Glutamatergic neuron (in vitro differentiated cells): ENCODE measurements around the gene ABHD2. TPM values are rescaled to one million over a fixed set of nuclear protein-coding genes. Genes with fewer than 3 reads are reported as not detected.

Source experiments
- DNase-seq: peaks from one replicate; pipeline ENCODE4 v3.0.0; 2022
- H3K27ac Mint-ChIP-seq: one replicate; pipeline ENCODE4 v1.8.0; 2020; ENCODE audit warnings: mild to moderate bottlenecking, mixed read lengths, inconsistent platforms; ENCODE audit not compliant: unreplicated experiment
- H3K27me3 Mint-ChIP-seq: one replicate; pipeline ENCODE4 v1.8.0; 2020; ENCODE audit warnings: mild to moderate bottlenecking, moderate library complexity, mixed read lengths, inconsistent platforms; ENCODE audit not compliant: unreplicated experiment
- H3K36me3 Mint-ChIP-seq: one replicate; pipeline ENCODE4 v1.8.0; 2020; ENCODE audit warnings: mild to moderate bottlenecking, mixed read lengths, inconsistent platforms; ENCODE audit not compliant: unreplicated experiment
- H3K4me1 Mint-ChIP-seq: one replicate; pipeline ENCODE4 v1.8.0; 2020; ENCODE audit warnings: mild to moderate bottlenecking, low read depth, mixed read lengths, inconsistent platforms; ENCODE audit not compliant: unreplicated experiment
- H3K4me3 Mint-ChIP-seq: one replicate; pipeline ENCODE4 v1.8.0; 2020; ENCODE audit warnings: mild to moderate bottlenecking, mixed read lengths, inconsistent platforms; ENCODE audit not compliant: unreplicated experiment
- H3K9me3 Mint-ChIP-seq: one replicate; pipeline ENCODE4 v1.8.0; 2020; ENCODE audit warnings: mild to moderate bottlenecking, moderate library complexity, mixed read lengths, inconsistent platforms; ENCODE audit not compliant: unreplicated experiment
- CTCF ChIP-seq: fragments of 200-600 bp; sonication (generic); IDR thresholded peaks from one replicate; pipeline ENCODE4 v1.5.0; 2021; ENCODE audit not compliant: partially characterized antibody, unreplicated experiment
- total RNA-seq: library from RNA; stranded (reverse); fragmentation: NEBNext Ultra II Directional; extraction: Animal tissue kit (Norgen Biotek cat#: 25700); gene quantifications from one replicate; pipeline ENCODE4 v1.2.1, GENCODE V29; 2021; ENCODE audit not compliant: unreplicated experiment

ABHD2 gene
- total RNA-seq, 1 donor from 2014 or later = 101 TPM

- no peak for TF ChIP-seq CTCF
- Mint-ChIP-seq H3K4me1 (peaks cover 8% of the 10 kb centered on the region), H3K27ac (no peak overlapping the region), H3K9me3 (no peaks in the 10 kb centered on the region), H3K27me3 (no peaks in the 10 kb centered on the region), H3K4me3 (no peak overlapping the region), H3K36me3 (no peaks in the 10 kb centered on the region)
- no peak for DNase-seq
Observed at GRCh38 chr15:89201465-89202005, 113.3 kb downstream of the ABHD2 start.

- TF ChIP-seq CTCF = no peak
- no peak overlapping the region for H3K27ac Mint-ChIP-seq
- H3K4me3 Mint-ChIP-seq = no peak overlapping the region
- DNase-seq = no peak
- no peaks in the 10 kb centered on the region for H3K36me3 Mint-ChIP-seq
- H3K4me1 Mint-ChIP-seq = peaks cover 4% of the 10 kb centered on the region
- no peaks in the 10 kb centered on the region for H3K27me3 Mint-ChIP-seq
- no peaks in the 10 kb centered on the region for H3K9me3 Mint-ChIP-seq
Observed at GRCh38 chr15:89203705-89204273, 115.5 kb downstream of the ABHD2 start.

GRCh38 chr15:89205991-89206585, 117.8 kb downstream of the ABHD2 start:
- Mint-ChIP-seq H3K4me1 (no peaks in the 10 kb centered on the region), H3K27me3 (no peaks in the 10 kb centered on the region), H3K36me3 (no peaks in the 10 kb centered on the region), H3K4me3 (no peak overlapping the region), H3K9me3 (no peaks in the 10 kb centered on the region), H3K27ac (no peak overlapping the region)
- DNase-seq = no peak
- TF ChIP-seq CTCF = no peak

- Mint-ChIP-seq H3K36me3 (no peaks in the 10 kb centered on the region), H3K4me3 (no peak overlapping the region), H3K27ac (no peak overlapping the region), H3K9me3 (no peaks in the 10 kb centered on the region), H3K27me3 (no peaks in the 10 kb centered on the region), H3K4me1 (no peaks in the 10 kb centered on the region)
- DNase-seq = peak; percentile 88
- peak; percentile 99 for TF ChIP-seq CTCF
Observed at GRCh38 chr15:89206908-89207331, 118.7 kb downstream of the ABHD2 start.

GRCh38 chr15:89208256-89208655, 120.0 kb downstream of the ABHD2 start:
- no peak for DNase-seq
- Mint-ChIP-seq H3K4me3 (no peak overlapping the region), H3K27ac (no peak overlapping the region), H3K27me3 (no peaks in the 10 kb centered on the region), H3K36me3 (no peaks in the 10 kb centered on the region), H3K9me3 (no peaks in the 10 kb centered on the region), H3K4me1 (no peaks in the 10 kb centered on the region)
- no peak for TF ChIP-seq CTCF
